NB4 (cell line): ENCODE results near the gene PDGFC.
"Not testable (repeated sequence)": the region's sequence is repeated elsewhere in the genome, so short reads cannot be mapped to it uniquely, and the experiment has no call there.

Source experiments
- DNase-seq: peaks from one replicate; pipeline ENCODE4 v3.0.0; 2010; ENCODE audit warnings: low read depth
- H3K4me3 ChIP-seq: one replicate; pipeline ENCODE4 v1.5.1; 2011; ENCODE audit warnings: mild to moderate bottlenecking, low read depth, low read length, moderate library complexity
- MAX ChIP-seq: IDR thresholded peaks from 2 replicates; pipeline ENCODE4 v1.6.1; 2011; ENCODE audit warnings: low read depth, low read length
- MYC ChIP-seq: IDR thresholded peaks from 2 replicates; pipeline ENCODE4 v1.6.1; 2011; ENCODE audit warnings: low read depth, low read length
- POLR2A ChIP-seq: IDR thresholded peaks from 2 replicates; pipeline ENCODE4 v1.6.1; 2011; ENCODE audit warnings: mild to moderate bottlenecking; ENCODE audit not compliant: insufficient read length; ENCODE audit errors: extremely low read depth
- TF ChIP-seq, protein P1 (sequence below): IDR thresholded peaks from one replicate; pipeline ENCODE4 v1.5.1; 2012; ENCODE audit warnings: low read depth, low read length

PDGFC gene

DNA sequence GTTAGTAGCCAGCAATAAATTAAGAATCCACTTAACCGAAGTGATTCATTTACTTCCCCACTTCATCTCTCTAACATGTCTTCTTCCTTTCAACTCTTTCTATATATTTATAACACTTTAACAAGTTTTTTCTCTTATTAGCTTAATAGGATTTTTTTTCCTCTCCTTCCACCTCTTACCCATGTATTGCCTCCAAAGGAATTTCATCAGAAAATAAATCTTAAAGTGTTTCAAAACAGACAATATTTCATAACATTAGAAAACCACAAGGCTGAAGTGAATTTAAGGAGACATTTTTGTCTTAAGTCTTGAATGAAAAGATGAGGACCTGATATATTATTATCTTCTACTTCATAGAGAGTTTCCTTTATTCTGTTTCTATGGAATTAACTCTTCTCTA lies 101.5 kb downstream of the PDGFC start:
- H3K4me3 ChIP-seq, result no peak overlapping the region
- TF ChIP-seq POLR2A (no peak), MYC (no peak), MAX (no peak)
- TF ChIP-seq, protein P1, sequence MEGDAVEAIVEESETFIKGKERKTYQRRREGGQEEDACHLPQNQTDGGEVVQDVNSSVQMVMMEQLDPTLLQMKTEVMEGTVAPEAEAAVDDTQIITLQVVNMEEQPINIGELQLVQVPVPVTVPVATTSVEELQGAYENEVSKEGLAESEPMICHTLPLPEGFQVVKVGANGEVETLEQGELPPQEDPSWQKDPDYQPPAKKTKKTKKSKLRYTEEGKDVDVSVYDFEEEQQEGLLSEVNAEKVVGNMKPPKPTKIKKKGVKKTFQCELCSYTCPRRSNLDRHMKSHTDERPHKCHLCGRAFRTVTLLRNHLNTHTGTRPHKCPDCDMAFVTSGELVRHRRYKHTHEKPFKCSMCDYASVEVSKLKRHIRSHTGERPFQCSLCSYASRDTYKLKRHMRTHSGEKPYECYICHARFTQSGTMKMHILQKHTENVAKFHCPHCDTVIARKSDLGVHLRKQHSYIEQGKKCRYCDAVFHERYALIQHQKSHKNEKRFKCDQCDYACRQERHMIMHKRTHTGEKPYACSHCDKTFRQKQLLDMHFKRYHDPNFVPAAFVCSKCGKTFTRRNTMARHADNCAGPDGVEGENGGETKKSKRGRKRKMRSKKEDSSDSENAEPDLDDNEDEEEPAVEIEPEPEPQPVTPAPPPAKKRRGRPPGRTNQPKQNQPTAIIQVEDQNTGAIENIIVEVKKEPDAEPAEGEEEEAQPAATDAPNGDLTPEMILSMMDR, result no peak
- DNase-seq, result no peak

- DNase-seq, H3K4me3 ChIP-seq: not testable (repeated sequence)
Observed at GRCh38 chr4:156866088-156866487, 105.5 kb downstream of the PDGFC start.

GRCh38 chr4:156865451-156865850 lies 106.1 kb downstream of the PDGFC start:
- TF ChIP-seq MAX (no peak), POLR2A (no peak), MYC (no peak)
- TF ChIP-seq, protein P1, result no peak
- no peak overlapping the region for H3K4me3 ChIP-seq
- DNase-seq, result no peak

DNA sequence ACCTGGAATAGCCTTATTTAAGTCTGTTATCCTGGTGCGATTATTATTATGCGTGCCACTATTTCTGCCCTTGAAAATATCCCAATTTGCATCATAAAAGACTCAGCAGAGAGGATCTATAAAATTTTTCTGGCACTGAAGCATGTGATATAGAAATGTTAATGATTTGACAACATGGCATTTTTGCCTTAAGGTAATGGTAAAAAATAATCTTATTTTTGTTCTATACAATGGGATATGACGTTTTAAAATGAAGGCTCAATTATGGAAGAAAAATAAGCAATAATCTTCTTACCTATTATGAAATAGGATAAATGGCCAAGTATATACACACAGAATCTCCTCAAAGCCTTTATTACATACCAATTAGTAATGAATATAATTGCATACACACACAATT lies 113.5 kb downstream of the PDGFC start:
- no peak overlapping the region for H3K4me3 ChIP-seq
- DNase-seq, result no peak
- TF ChIP-seq, protein P1, result no peak
- TF ChIP-seq MAX (no peak), MYC (no peak), POLR2A (no peak)

DNA sequence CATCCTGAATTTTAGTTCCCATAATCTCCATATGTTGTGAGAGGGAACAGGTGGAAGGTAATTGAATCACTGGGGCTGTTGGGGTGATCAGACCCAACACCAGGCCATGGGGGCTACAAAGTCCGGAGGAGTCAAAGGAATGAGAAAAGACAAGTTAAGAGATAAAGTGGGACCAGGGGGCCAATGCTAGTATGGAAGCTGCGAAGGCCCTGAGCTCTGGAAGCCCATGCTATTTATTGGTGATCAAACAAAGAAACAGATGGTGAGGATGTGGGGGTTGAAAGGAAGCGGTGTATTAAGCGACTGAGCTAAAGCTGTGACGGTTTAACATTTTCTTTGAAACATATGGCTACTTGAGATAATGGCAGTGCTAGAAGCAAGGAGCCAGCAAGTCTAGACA lies 132.8 kb downstream of the PDGFC start:
- no peak overlapping the region for H3K4me3 ChIP-seq
- DNase-seq, result no peak
- TF ChIP-seq MYC, result no peak
- TF ChIP-seq, protein P1, result no peak
- TF ChIP-seq POLR2A, result no peak
- no peak for TF ChIP-seq MAX

- no peak for DNase-seq
- TF ChIP-seq MAX (no peak), MYC (no peak), POLR2A (no peak)
- TF ChIP-seq, protein P1, result no peak
- no peak overlapping the region for H3K4me3 ChIP-seq
Observed at GRCh38 chr4:156837625-156838345, 133.8 kb downstream of the PDGFC start.
